HK-2 (cell line): Measurements from ENCODE around the gene GATAD2B.
"Not testable (repeated sequence)": the region's sequence is repeated elsewhere in the genome, so short reads cannot be mapped to it uniquely, and the experiment has no call there.

Experiments
- DNase-seq: peaks from one replicate; pipeline ENCODE4 v3.0.0-alpha.2; 2018; ENCODE audit not compliant: unreplicated experiment

The GATAD2B gene

GRCh38 chr1:153778824-153779519 is 143.8 kb downstream of the GATAD2B start:
- DNase-seq = no peak

- DNase-seq = no peak
Measured at GRCh38 chr1:153778051-153778823, 144.5 kb downstream of the GATAD2B start.

- no peak for DNase-seq
Measured at GRCh38 chr1:153777648-153778047, 145.1 kb downstream of the GATAD2B start.

GRCh38 chr1:153776845-153777370 is 145.9 kb downstream of the GATAD2B start:
- no peak for DNase-seq

GRCh38 chr1:153776352-153776751 is 146.4 kb downstream of the GATAD2B start:
- no peak for DNase-seq

- no peak for DNase-seq
Measured at GRCh38 chr1:153775458-153776327, 147.1 kb downstream of the GATAD2B start.

- no peak for DNase-seq
Measured at GRCh38 chr1:153774780-153775457, 147.9 kb downstream of the GATAD2B start, which contains the start of gene SLC27A3. Gene SLC27A3 (plus strand): TSS chr1:153775407. CDS start chr1:153775498, 91 bp downstream.

- DNase-seq = no peak
Measured at GRCh38 chr1:153774026-153774595, 148.7 kb downstream of the GATAD2B start.

- no peak for DNase-seq
Measured at GRCh38 chr1:153773096-153773921, 149.5 kb downstream of the GATAD2B start.

- DNase-seq = no peak
Measured at GRCh38 chr1:153771841-153772593, 150.8 kb downstream of the GATAD2B start.

- no peak for DNase-seq
Measured at GRCh38 chr1:153771261-153771660, 151.5 kb downstream of the GATAD2B start.

GRCh38 chr1:153770797-153771196 is 152.0 kb downstream of the GATAD2B start:
- no peak for DNase-seq

GRCh38 chr1:153769221-153769620 is 153.6 kb downstream of the GATAD2B start:
- DNase-seq = no peak

- DNase-seq = no peak
Measured at GRCh38 chr1:153768316-153769181, 154.2 kb downstream of the GATAD2B start.

- no peak for DNase-seq
Measured at GRCh38 chr1:153767519-153767918, 155.3 kb downstream of the GATAD2B start.

- not testable (repeated sequence) for DNase-seq
Measured at GRCh38 chr1:153766663-153767062, 156.1 kb downstream of the GATAD2B start.

GRCh38 chr1:153764310-153764709 is 158.5 kb downstream of the GATAD2B start:
- no peak for DNase-seq
